NCI-H1694 (cell line): ENCODE data around the gene ATP5F1D.

Experiments
- DNase-seq: peaks from one replicate; lab custom pipeline; 2025; lab: John Stamatoyannopoulos, UW

The ATP5F1D gene

GRCh38 chr19:1248139-1248785, 6.7 kb downstream of the ATP5F1D start, which contains the start of gene MIDN:
MIDN (plus strand) TSS chr19:1248583; CDS start chr19:1250297, 1,714 bp downstream.
- DNase-seq, result no peak

DNA sequence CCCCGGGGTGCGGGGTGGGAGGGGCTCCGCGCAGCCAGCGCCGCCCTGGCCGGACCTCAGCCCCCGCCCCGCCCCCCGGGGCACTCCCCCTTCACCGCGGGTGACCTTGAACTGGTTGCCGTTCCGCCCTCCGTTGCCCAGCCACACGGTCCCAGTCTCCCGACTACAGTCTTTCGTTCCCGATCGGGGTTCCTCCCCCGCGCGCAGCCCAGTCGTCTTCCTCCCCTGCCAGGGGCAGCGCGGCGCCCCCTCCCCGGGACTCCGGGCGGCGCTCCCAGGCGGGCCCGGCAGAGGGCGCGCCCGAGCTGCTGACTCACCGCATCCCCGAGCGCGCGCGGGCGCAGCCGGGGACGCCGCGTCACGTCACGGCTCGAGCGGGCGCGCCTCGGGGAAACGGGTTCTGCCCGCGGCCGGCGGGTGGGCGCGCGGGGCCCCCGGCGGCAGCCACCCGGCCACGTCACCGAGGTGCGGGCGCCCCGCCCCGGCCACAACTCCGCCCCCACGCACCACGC, 7.3 kb downstream of the ATP5F1D start:
- no peak for DNase-seq

DNA sequence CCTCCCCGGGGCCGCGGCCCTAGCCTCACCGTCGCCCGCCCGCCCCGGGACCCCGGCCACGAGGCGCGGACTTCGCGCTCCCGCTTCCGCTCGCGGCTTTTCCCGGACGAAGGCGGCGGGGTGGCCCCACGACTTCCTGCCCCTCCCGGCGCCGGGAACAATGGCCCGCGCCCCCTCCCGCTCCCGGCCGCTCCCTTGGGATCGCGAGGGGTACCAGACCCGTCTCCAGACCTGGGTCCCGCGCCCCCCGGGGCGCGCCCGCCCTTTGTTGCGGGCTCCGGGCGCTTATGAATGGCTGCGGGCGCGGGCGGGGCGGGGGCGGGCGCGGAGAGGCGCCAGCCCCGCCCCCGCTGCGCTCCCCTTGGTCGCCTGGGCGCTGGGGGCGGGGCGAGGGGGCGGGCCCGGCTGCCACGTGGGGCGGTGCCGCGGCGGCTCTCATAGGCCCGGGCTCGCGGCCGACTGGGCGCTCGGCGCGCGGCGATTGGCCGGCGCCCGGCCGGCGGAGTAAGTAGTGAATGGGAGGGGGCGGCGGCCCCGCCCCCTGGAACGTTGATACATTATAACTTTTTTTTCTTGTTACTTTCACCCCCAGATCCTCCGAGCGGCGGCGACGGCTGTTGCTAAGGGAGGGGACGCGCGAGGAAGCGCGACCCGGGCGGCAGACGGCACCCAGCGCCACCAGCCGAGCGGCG, 7.9 kb downstream of the ATP5F1D start:
- DNase-seq, result peak; percentile 68

DNA sequence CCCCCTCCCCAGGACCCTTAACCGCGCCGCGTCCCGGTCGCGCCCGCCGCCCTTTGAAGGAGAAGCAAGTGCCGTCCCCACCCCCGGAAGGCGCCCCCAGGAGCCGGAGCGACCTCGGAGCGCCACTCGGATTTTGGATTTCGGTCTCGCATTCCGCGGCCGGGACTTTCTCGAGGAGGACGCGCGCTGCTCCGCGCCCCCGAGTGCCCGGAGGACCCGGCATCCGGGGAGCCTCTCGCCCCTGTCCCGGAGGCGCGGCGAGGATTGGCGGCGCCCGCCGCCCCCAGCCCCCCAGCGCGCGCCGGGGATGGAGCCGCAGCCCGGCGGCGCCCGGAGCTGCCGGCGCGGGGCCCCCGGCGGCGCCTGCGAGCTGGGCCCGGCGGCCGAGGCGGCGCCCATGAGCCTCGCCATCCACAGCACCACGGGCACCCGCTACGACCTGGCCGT, 8.5 kb downstream of the ATP5F1D start:
- DNase-seq, result no peak

DNA sequence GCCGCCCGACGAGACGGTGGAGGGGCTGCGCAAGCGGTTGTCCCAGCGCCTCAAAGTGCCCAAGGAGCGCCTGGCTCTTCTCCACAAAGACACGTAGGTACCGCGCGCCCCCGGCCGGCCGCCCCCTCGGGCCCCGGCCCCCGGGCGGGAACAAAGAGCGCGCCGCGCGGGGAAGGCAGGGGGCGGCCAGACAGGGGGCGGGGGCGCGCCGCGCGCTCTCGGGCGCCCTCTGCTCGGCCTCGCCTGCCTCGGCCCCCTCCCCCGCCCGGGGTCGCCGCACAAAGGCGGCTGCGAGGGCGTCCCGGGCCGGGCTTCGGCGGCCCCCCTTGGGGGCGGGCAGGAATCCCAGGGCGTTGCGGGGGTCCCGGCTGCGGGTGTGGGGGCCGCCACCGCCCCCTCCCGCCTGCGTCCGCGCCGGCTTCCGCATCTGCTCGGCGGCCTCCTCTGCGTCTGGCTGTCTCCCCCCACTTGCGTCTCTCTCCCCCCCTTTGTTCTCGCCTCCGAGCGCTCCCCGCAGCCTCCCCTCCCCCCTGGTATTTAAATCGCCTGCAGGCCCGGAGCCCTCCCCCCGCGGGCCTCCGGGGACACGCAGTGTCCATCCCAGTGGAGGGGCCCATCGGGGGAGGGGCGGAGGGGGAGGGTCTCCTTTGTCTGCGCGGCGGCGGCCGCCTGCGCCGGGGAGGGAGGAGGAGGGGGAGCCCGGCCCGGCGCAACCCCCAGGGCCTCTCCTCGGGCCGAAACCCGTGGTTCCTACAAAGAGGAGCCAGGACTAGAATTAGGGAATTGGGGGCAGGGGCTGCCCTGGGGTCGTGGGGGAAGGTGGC, 9.1 kb downstream of the ATP5F1D start:
- no peak for DNase-seq

- DNase-seq, result no peak
Observed at GRCh38 chr19:1251330-1252220, 10.0 kb downstream of the ATP5F1D start.

DNA sequence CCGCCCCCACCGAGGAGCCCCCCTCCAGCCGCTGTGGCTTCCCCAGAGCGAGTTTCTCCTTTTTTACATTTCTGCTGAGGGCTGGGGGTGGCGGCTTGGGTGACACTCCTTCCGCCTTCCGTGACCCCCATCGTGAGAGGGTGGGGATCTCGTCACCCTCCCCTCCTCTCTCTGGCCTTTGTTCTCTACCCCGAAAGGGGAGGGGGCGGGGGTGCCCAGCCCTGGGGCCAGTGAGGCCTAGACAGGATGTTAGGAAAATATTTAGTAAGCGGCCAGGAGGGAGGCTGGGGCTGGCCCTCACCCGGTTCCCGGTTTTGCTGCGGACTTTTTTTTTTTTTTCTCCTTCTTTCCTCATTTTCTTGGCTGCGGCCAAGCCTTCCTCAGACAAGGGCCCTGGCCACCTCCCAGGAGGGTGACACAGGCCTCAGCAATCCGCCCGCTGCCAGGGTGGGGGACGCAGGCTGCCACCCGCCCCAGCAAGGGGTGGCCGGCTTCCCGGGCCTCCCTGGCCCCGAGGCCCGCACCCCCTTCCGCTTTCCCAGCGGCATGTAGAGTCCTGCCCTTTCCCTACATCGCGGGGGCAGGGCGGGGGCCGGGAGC, 10.8 kb downstream of the ATP5F1D start:
- no peak for DNase-seq

DNA sequence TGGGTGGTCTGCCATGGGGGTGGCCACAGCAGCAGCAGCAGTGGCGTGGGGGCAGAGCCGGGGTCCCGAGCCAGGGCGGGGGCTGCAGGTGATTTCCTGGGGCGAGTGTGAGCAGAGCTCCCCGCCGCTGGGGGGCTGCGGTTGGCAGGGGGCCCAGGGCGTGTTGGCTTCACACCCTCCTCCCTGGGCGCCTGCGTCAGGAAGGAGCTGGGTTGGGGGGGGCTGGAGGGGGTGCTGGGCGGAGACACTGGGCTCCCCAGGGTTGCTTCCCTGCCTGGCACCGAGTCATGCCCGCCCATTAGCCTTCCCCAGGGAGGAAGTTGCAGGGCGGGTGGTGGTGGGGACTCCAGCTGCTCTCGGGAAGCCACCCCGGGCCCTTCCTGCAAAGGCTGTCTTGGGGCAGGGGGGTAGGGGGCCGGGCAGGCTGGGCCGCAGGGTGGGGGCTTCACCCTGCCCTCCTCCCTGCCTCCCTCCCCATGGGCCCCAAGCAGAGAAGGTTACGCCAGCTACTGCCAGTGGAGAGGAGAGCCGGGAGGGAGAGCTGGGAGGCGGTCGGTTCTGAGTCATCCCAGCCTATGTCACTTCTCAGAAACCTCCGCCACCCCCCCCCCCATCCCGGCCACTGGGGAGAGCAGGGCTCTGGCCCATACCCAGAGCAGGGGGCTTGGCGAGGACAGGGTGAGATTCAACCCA, 11.4 kb downstream of the ATP5F1D start:
- DNase-seq, result peak; percentile 39

DNA sequence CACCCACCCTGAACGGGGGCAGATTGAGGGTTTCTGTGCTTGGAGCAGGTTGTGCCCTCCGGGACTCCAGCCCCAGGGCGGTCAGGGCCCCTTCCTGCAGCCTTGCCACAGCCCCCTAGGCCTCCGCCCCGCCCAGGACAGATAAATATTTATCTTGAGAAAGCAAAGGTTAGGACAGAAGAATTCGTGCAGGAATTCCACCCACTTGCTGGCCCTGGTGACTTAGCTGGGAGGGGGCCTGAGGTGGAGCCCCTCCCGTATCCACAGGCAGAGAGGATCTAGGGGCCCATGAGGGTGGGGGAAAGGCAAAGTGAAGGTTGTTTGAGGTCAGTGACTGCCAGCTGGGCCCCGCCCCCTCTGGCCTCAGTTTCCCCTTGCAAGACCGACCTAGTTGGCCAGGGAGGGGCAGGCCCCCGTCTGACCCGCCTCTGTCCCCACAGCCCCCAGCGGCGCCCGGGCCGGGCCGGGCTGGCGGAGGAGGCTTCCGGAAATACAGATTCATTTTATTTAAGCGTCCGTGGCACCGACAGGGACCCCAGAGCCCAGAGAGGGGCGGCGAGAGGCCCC, 12.0 kb downstream of the ATP5F1D start:
- DNase-seq, result no peak

GRCh38 chr19:1254081-1254527, 12.6 kb downstream of the ATP5F1D start:
- DNase-seq, result no peak

DNA sequence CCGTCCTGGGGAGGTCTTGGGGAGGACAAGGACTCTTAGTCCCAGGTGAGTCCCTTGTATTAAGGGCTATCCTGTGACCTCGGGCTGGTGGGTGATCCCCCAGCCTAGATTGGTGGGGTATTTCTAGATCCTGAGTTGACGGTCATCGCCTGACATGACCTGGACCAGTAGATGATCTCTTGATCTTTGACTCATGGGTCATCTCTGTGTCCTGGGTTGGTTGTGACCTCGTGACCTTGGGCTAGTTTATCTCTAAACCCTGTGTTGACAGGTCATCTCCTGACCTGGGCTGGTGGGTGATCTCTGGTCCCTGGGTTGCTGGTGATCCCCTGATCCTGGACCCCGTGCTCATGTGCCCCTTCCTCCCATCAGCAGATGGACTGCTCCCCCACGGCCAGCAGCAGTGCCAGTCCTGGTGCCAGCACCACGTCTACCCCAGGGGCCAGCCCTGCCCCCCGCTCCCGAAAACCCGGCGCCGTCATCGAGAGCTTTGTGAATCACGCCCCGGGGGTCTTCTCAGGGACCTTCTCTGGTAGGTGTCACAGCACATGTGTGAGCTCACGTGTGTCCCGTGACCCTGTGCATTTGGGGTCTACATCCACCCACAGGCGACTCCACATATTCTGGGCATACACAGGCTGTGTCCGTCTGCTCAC, 13.1 kb downstream of the ATP5F1D start:
- no peak for DNase-seq

- no peak for DNase-seq
Observed at GRCh38 chr19:1255186-1256161, 13.9 kb downstream of the ATP5F1D start.

DNA sequence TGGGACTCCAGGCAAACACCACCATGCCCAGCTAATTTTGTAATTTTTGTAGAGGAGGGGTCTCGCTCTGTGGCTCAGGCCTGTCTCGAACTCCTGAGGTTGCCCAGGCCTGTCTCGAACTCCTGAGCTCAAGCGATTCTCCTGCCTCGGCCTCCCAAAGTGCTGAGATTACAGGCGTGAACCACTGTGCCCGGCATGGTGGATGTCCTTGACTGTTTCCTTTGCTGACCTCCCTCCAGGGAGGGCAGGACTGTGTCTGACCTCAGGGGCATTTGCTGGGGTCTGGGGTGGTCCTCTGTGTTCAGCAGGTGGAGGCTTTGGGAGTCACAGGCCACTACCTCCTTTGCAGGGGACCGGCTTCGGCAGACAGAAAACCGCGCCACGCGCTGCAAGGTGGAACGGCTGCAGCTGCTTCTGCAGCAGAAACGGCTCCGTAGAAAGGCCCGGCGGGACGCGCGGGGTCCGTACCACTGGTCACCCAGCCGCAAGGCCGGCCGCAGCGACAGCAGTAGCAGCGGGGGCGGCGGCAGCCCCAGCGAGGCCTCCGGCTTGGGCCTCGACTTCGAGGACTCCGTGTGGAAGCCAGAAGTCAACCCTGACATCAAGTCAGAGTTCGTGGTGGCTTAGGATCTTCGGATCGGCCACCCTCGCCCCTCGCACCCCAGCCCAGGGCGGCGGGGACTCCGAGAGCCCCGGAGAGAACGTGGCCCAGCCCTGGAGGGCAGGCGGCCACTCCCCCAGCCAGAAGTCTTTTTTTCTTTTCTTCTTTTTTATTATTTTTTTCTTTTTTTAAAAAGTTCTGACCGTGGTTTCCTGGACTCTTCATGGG, 15.3 kb downstream of the ATP5F1D start:
- no peak for DNase-seq

DNA sequence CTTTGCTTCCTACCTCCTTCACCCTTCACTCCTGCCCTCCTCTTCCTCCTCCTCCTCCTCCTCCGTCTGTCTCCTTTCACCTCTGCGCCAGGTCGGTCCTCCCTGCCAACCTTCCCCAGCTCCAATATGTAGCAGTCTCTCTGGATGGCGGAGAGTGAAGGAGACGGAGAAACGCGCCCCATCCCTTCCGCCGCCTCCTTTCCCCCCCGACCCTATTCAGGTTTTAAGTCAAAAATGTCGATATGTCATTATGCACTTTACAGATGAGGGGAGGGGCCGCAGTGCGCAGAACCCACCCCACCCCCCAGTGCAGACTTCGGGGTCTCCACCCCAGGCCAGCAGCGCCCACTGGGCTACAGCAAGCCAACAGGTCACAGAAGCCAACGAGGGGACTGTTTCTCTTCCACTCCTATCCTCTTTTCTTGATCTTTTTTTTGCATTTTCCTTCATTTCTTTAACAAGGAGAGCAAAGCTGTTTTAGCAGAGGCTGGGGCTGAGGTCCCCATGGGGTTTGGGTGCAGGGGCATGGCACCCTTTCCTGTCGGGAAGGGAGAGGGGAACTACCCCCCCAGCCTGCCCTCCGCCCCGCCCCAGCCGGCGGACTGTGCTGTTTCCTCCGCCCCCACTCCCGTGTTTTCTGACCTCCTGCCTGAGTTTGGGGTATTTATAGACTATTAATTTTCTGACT, 16.1 kb downstream of the ATP5F1D start:
- no peak for DNase-seq

- no peak for DNase-seq
Observed at GRCh38 chr19:1258163-1258492, 16.6 kb downstream of the ATP5F1D start.

DNA sequence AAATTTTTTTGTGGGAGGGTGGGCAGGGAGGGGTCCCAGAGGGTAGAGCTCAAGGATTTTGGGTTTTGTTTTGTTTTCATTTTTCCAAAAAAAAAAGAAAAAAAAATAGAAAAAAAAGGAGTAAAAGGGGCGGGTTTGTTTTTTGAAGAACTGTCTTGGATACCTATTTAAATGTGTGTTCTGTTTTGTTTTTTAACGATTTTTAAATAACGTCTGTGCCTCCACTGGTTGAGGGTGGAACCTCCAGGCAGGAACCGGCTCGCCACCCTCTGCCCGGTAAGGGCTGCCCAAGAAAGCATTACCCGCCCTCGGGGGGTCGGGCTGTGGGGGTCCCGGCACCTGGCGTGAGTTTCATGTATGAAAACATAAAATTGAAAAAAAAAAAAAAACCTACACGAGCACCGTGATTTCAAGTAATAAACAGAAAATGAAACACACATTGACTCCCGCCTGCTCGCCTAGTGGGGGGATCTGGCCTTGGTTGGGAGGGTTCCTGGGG, 17.2 kb downstream of the ATP5F1D start:
- no peak for DNase-seq
